GM11168 (cell line): ENCODE measurements around the gene AGPAT4.

Experiments
- in situ Hi-C: fragments of 300-500 bp; cut with MboI; formaldehyde crosslinking; loops from one replicate; pipeline ENCODE4 v1.12.0; 2022; ENCODE audit warnings: low sequenced_read_pairs; ENCODE audit not compliant: unreplicated experiment

The AGPAT4 gene

DNA sequence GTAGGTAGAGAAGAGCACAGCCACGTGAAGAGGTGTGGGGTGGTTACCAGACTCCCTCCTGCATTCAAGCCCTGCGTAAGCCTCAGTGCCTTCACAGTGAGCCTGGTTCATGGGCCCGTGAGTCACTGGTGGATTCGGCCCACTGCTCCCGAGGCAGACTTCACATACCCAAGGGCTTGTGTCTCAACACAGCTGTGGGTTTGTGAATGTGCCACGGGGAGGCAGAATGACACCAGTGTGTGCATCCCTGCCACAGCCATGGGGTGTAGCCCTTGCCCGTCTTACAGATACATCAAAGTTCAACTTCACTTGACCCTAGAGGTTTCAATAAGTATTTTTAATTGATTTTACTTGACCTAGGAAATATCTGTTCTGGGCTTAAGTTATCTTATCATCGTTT, 173.8 kb downstream of the AGPAT4 start:
- in situ Hi-C loops = loop anchor here (25.0 kb wide), 1 partner anchor 338 kb away; no protein-coding TSS in a partner anchor

- in situ Hi-C loops = no loop called here
Measured at GRCh38 chr6:161095916-161096315, 177.9 kb downstream of the AGPAT4 start.

GRCh38 chr6:161094955-161095354, 178.9 kb downstream of the AGPAT4 start:
- in situ Hi-C loops = no loop called here

DNA sequence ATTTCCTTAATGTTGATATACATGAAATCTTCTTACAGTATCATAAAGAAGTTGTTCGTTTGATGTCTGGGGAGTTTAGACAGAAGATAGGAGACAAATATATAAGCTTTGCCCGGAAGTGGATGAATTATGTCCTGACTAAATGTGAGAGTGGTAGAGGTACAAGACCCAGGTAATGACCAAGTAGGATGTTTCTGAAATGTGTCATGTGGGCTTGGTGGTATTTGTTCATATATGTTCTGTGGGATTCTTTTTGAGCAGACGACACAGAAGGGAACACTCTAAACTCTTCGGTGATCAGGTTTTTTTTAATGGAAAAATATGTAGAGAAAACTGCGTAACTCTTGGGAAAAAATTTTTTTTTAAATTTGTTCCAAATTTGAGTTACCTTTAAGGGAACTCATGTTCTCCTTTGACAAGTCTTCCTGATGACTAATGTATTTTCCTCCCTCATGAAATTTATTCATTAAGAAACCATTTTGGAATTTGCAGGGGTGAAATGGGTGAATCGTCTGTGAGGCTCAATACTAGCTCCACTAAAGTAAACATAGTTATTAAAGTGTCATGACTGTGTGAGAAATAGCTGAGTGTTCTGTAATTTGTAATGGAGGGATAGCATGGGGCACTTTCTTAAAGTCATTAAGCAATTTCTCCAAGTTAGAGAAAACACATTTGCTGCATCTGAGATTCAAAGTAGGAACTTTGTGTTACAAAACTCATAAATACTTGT, 181.7 kb downstream of the AGPAT4 start:
- in situ Hi-C loops = no loop called here

- in situ Hi-C loops = no loop called here
Measured at GRCh38 chr6:161091151-161091550, 182.7 kb downstream of the AGPAT4 start.

GRCh38 chr6:161088676-161089328, 185.1 kb downstream of the AGPAT4 start:
- in situ Hi-C loops = no loop called here

DNA sequence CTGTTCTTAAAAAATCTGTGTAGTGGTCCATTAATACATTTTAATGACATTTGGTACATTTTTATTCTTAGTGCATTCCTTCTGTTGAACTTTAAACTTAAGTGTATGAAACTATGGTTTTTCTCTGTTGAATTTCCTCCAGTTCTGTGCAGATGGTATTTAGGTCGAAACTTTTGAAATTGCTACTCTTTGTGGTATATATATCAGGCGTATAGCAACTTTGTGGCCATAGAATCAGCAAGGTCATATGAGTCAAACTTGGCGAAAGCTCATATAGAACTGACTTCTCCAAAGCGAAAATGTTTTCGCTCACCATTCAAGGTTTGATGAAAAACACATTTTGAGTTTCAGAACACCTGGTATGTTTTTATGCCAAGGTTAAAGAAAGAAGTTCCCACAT, 188.6 kb downstream of the AGPAT4 start:
- in situ Hi-C loops = no loop called here

DNA sequence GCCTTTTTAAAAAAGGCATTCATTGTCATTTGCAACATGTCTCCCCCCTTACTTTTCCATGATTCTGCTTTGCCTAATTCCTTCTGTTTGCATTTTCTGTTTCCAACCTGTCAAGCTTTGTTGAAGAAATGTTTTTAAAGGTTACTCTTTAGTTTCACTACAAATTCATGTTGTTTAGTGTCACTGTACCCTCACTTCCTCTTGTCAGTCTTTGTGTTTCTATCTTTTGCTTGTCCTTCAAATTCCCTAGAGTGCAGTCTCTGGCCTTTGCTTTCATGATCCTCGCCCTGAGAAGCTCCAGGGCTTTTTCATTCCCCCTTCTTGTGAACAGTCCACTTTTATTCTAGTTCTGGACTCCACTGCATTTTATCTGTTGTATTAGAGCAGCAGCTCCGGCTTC, 191.6 kb downstream of the AGPAT4 start:
- in situ Hi-C loops = no loop called here

- in situ Hi-C loops = no loop called here
Measured at GRCh38 chr6:161080263-161080970, 193.4 kb downstream of the AGPAT4 start.
